GM18858 (cell line): ENCODE measurements around the gene ITGA4.
"Not testable (repeated sequence)": the region's sequence is repeated elsewhere in the genome, so short reads cannot be mapped to it uniquely, and the experiment has no call there.

Source experiments
- ATAC-seq: cut with Tn5 transposase; IDR thresholded peaks from one replicate; pipeline ENCODE4 v1.9.1; 2021; ENCODE audit not compliant: unreplicated experiment

ITGA4 gene

GRCh38 chr2:181457121-181457740 is at the start of gene ITGA4:
ITGA4 (plus strand) TSS chr2:181457386; CDS start chr2:181457655, 269 bp downstream.
- peak; percentile 41 for ATAC-seq

DNA sequence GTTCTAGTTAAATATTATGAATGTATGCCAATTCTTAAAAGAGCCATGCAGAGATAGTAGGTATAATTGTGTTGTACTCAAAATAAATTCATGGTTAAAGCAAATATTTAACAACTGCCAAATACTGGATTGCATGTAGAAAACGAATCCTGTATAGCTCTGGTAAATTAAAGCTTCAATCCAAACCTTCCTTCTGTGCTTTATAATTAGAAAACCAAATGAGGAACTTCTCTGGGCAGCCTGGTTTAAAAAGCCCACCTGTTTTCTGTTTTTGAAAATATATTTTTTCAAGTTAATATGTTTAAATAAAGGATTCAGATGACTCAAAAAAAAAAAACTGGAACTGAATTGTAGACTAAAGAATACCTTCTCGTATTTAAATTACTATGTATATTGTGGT is 48.3 kb upstream of the ITGA4 start:
- no peak for ATAC-seq

DNA sequence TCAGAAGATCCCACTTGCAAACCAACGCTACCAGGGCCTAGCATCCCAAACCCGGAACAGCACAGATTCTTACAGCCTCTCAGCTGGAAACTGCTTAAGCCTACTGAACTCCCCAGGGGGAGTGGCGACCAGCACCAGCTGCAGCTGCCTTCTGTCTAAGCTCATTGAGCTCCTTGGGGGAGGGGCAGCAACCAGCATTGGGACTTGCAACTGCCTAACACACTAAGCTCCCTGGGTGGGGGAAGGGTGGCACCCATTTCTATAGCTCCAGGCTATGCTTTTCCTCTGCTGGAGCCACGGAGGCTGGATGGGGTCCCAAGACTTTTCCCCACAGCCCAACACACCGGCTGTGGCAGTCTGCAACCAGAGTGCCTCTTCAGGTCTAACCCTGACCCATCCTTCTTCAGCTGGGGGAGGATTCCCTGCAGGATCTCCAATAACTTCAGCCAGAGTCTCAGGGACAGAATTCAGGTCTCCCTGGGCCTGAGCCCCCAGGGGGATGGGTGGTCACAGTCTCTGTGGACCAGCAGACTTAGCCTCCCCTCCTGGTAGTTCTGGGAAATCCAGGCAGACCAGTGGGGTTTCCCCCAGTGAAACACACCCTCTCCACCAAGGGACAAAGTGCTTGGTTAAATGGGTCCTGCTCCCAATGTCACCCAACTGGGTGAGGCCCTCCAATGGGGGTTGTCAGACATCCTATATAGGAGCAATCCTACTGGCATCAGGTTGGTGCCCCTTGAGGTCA is 45.9 kb upstream of the ITGA4 start:
- peak; percentile 90 for ATAC-seq

DNA sequence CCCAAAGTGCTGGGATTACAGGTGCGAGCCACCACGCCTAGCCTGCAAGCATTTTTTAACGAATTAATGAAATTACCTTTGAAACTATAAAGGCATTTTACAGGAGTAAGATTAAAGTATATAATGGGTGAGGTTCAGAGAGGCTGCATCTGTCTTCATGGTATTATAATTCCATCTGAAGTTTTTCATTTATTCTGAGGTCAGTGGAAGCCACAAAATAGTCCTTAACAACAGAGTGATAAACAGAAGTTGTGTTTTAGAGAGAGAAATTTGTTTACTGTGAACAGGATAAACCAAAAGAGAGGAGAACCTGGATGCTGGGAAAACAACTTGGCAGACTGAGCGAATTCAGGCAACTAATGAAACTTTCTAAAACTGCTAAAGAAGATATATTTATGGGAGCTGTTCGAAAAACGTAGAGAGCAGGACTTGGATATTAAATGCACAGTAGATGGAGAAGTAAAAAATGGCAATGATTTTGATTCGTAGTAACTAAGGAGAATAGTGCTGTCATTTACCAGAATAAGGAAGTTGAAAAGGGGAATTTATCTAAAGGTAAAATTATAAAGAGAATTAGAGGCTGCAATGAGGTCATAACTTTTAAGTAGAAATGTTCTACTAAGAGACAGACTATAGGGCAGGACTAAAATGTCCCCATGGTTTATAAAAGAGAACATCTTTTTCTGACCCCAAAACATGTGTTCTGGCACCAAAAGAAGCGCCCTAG is 37.9 kb upstream of the ITGA4 start:
- ATAC-seq = no peak

- no peak for ATAC-seq
Measured at GRCh38 chr2:181420259-181421130, 36.7 kb upstream of the ITGA4 start.

DNA sequence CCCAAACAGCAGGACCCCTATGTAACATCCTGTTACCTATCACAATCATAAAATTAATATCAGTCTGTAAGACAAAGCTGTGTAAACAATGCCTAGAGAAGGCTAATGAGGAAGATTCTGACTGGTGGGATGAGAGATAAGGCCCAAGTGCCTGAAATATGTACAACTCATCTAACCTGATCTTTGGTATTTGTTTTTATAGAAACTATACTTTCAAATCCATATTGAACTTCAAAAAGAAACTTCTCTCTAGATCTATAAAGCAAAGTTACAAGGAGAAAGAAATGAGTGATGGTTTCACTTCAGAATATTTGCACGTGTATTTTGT is 36.1 kb upstream of the ITGA4 start:
- ATAC-seq = no peak

DNA sequence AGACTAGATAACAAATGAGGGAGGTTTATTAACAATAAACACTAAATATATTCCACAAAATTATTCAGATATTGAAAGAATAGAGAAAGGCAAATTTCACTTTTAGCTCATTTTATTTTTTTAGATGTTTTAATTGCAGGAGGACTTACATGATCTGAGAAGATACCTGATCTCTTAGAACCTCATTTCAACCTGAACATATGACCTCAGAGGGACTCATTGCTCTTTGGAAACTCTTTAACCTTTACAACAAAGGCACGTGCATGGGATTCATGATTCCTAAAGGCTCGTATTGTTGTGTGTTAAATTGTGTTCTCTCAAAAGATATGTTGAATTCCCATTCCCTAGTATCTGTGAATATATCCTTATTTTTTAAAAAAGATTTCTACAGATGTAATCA is 35.7 kb upstream of the ITGA4 start:
- ATAC-seq = no peak

DNA sequence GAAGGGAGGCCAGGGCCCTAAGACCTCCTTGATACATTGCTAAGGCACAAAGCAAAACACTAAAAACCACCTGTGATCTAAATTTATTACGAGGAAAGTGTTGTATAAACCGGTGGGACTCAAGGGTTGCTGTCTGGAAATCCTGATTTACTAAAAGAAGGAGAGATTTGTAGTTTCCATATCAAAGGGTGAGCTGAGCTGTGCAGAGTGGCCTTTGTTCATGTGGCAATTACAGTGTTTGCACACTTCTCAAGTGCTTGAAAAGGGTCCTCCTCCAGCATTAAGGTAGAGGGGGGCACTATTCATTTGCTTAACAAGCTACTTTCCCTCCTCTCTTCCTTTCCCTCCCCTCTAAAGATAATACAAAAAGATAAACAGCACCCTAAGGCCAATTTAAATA is 30.5 kb upstream of the ITGA4 start:
- ATAC-seq = no peak

- ATAC-seq = no peak
Measured at GRCh38 chr2:181430406-181431118, 26.6 kb upstream of the ITGA4 start.

GRCh38 chr2:181431674-181432073 is 25.5 kb upstream of the ITGA4 start:
- ATAC-seq = no peak

GRCh38 chr2:181438261-181438660 is 18.9 kb upstream of the ITGA4 start:
- no peak for ATAC-seq

DNA sequence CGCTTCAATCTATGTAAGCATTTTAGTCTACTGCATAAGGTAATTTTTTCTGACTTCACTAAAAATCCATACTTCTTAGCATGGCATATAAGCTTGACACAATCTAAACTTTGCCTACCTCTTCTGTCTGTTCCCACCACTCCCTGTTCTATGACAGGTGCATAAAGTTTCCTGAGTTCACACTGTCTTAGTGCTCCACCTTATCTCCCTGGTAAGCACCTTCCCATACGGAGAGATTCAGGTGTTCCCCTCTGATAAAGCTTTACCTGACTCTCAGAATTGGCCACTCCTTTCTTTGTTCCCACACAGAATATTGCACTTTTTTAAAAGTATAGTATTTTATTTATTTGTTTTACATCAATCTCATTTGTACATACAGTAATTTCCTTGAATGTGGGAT is 16.8 kb upstream of the ITGA4 start:
- no peak for ATAC-seq

- ATAC-seq = no peak
Measured at GRCh38 chr2:181440919-181441318, 16.3 kb upstream of the ITGA4 start.

DNA sequence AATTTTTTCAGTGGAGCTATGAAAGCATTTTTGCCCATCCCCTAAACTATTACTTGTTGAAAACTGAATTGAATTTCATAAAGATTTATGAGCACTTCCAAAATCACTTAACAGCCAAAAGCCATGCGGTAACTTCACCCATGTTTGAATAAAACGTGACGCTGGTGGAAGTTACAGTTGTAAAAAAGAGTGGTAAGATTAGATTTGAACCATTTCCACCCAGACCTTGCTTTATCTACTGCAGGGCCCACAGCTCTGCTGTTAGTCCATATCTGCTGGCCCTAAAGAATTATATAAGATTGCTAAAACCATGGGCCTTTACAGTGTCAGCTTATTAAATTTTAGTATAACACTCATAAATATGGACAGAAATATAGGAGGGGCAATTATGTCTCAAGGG is 15.5 kb upstream of the ITGA4 start:
- ATAC-seq = no peak

DNA sequence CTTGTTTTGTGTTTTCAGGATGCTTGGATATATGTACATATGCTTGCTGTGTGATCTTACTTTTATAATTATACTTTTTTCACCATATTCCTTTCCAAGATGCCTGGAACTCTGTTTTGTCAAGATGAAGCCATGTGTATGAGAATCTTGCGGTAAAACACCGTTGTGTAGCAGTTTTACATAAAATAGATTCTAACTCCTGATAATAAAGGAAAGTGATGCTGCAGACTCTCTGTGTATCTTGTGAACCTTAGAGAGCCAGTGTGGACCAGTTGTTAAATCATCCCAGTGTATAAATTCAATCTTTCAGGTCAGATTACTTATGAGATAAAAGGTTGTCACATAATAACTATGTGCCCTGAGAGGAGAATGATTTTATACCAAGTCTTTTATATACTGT is 12.5 kb upstream of the ITGA4 start:
- no peak for ATAC-seq

DNA sequence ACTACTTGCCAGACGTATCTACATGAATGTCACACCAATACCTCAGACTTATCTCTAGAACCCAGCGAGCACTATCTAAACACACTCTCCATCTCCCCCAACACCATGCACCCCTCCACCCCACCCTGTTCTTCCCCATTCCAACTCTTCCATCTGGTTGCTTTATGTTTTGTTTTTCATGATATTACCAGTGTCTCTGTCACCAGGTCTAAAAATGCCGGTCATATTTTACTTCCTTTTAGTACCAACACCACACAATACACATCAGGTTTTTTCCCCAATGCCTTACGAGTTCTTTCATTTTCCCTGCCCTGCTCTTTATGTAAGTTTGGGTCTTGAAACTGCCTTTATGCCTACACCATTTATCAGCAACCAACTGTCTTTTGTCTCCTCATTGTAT is 10.2 kb upstream of the ITGA4 start:
- no peak for ATAC-seq

- ATAC-seq = not testable (repeated sequence)
Measured at GRCh38 chr2:181449278-181449677, 7.9 kb upstream of the ITGA4 start.

DNA sequence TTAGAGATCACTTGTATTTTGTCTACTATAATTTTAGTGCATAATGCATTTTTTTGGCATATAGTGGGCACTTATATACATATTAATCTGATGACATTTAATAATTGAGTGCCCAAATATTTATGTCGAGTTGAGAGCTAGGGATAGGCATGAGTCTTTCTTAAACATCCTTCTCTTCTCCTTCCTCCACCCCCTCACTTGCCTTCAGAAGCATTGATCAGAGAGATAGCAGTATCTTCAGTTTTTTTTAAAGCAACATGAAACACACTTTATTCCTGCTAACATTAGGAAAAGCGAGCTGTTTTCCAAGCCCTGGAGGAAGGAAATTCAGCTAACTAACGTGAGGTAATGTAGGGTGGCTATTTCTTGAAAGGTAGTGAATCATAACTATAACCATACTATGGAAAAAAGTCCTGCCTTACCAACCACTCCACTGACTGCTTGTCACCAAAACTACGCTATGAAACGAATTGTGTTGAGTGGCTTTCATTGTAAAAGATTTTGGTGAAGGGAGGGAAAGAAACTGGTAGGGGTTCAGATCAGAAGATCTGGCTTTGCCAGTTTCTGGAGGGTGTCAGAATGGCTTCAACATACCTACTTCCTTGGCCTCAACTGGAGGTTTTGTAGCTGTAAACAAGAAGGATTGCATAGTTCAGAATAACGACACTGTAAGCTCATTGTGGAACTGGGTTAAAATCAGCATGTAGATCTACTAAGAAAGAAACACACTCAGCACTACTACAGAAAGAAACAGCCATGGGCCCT is 2.3 kb upstream of the ITGA4 start:
- ATAC-seq = no peak

DNA sequence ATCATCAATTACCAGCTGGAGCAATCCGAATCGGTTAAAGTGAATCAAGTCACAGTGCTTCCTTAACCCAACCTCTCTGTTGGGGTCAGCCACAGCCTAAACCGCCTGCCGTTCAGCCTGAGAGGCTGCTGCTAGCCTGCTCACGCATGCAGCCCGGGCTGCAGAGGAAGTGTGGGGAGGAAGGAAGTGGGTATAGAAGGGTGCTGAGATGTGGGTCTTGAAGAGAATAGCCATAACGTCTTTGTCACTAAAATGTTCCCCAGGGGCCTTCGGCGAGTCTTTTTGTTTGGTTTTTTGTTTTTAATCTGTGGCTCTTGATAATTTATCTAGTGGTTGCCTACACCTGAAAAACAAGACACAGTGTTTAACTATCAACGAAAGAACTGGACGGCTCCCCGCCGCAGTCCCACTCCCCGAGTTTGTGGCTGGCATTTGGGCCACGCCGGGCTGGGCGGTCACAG is 496 bp upstream of the ITGA4 start:
- peak; percentile 80 for ATAC-seq
